ENCODE data around the gene TM4SF1. TPM values are rescaled to one million over a fixed set of nuclear protein-coding genes. Genes with fewer than 3 reads are reported as not detected.

TM4SF1 gene
- polyA plus RNA-seq, 1 donor (not counting 4 experiments of a cell fraction or from before 2014, with no cell fraction given), result 375 TPM

DNA sequence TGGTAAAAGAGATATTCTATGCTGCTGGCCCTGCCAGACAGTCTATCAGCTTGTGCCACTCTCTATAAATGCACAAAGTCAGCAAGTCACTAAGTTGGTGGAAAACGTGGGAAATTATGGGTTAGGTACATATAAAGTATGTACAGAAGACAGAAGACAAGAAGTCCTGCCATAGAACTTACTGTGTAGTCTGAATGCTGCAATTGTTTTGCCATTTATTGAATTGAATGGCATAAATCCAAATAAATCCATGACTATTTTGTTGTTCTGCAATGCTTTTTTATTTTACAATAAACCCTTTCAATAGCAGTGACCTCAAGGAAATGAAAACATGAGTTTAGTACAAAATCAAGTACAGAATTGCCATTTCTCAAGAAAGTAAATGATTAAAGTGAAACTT lies 34.1 kb upstream of the TM4SF1 start:
- Histone ChIP-seq H3K27me3 (ENCODE audit: control insufficient read depth, extremely low read depth, insufficient read depth, low read length) (no peaks in the 10 kb centered on the region), H3K9me1 (ENCODE audit: control insufficient read depth, extremely low read depth, insufficient read depth, low read length) (no peaks in the 10 kb centered on the region), H3K4me3 (ENCODE audit: control insufficient read depth in 2 of 3, extremely low read depth in 1 of 3, insufficient read depth in 2 of 3, low read depth in 1 of 3, low read length in 3 of 3) (no peak overlapping the region), H3K36me3 (ENCODE audit: control insufficient read depth in 2 of 2, extremely low read depth in 1 of 2, insufficient read depth in 2 of 2, low read length in 2 of 2) (no peaks in the 10 kb centered on the region), H2AFZ (ENCODE audit: control insufficient read depth, low read length) (no peak overlapping the region), H3K79me2 (ENCODE audit: control insufficient read depth, insufficient read depth, low read length) (no peaks in the 10 kb centered on the region), H3K9me3 (ENCODE audit: control insufficient read depth, low read depth, low read length) (no peaks in the 10 kb centered on the region), H3K9ac (ENCODE audit: control insufficient read depth, extremely low read depth, insufficient read depth, low read length) (no peak overlapping the region), H4K20me1 (ENCODE audit: control insufficient read depth, extremely low read depth, insufficient read depth, low read length) (no peaks in the 10 kb centered on the region), H3K4me1 (ENCODE audit: control insufficient read depth, extremely low read depth, insufficient read depth, low read length) (no peaks in the 10 kb centered on the region), H3K4me2 (ENCODE audit: control insufficient read depth, extremely low read depth, insufficient read depth, low read depth, low read length) (no peak overlapping the region), H3K27ac (ENCODE audit: control insufficient read depth, insufficient read depth, low read length) (no peak overlapping the region)
- dilution Hi-C loops (cut with MboI; ENCODE audit: extremely low pct_ligation_motif_present, low sequenced_read_pairs), result no loop called here
- no peak for DNase-seq (ENCODE audit: low read depth, low spot score)
- no peak for FAIRE-seq
- TF ChIP-seq, protein P1, sequence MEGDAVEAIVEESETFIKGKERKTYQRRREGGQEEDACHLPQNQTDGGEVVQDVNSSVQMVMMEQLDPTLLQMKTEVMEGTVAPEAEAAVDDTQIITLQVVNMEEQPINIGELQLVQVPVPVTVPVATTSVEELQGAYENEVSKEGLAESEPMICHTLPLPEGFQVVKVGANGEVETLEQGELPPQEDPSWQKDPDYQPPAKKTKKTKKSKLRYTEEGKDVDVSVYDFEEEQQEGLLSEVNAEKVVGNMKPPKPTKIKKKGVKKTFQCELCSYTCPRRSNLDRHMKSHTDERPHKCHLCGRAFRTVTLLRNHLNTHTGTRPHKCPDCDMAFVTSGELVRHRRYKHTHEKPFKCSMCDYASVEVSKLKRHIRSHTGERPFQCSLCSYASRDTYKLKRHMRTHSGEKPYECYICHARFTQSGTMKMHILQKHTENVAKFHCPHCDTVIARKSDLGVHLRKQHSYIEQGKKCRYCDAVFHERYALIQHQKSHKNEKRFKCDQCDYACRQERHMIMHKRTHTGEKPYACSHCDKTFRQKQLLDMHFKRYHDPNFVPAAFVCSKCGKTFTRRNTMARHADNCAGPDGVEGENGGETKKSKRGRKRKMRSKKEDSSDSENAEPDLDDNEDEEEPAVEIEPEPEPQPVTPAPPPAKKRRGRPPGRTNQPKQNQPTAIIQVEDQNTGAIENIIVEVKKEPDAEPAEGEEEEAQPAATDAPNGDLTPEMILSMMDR (optimal IDR thresholded peaks at IDR 0.05 in 1 of 3, IDR thresholded peaks at IDR 0.05 in 1 of 3, conservative IDR thresholded peaks at IDR 0.05 in 1 of 3; ENCODE audit: extremely low read depth in 1 of 3, insufficient read depth in 2 of 3, low read length in 3 of 3), result no peak
- TF ChIP-seq EZH2 (IDR thresholded peaks at IDR 0.05; ENCODE audit: low read length), result no peak

DNA sequence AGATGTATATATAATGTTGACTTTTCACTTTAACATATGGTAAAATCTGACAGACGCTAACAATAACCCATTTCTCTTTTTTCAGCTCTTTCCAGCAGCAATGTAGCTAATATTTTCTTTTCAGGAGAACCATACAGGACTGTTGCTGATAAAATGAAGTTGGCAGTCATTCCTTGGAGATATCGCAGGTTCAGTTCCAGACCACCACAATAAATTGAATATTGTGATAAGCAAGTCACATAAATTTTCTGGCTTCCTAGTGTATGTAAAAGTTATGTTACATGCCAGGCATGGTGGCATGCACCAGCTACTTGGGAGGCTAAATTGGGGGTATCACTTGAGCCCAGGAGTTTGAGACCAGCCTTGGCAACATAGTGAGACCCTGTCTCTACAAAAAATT lies 31.9 kb upstream of the TM4SF1 start:
- Histone ChIP-seq H3K4me1 (ENCODE audit: control insufficient read depth, extremely low read depth, insufficient read depth, low read length) (no peaks in the 10 kb centered on the region), H3K27ac (ENCODE audit: control insufficient read depth, insufficient read depth, low read length) (no peak overlapping the region), H3K79me2 (ENCODE audit: control insufficient read depth, insufficient read depth, low read length) (no peaks in the 10 kb centered on the region), H4K20me1 (ENCODE audit: control insufficient read depth, extremely low read depth, insufficient read depth, low read length) (no peaks in the 10 kb centered on the region), H3K9me3 (ENCODE audit: control insufficient read depth, low read depth, low read length) (no peaks in the 10 kb centered on the region), H3K36me3 (ENCODE audit: control insufficient read depth in 2 of 2, extremely low read depth in 1 of 2, insufficient read depth in 2 of 2, low read length in 2 of 2) (no peaks in the 10 kb centered on the region), H3K4me2 (ENCODE audit: control insufficient read depth, extremely low read depth, insufficient read depth, low read depth, low read length) (no peak overlapping the region), H3K9ac (ENCODE audit: control insufficient read depth, extremely low read depth, insufficient read depth, low read length) (no peak overlapping the region), H3K27me3 (ENCODE audit: control insufficient read depth, extremely low read depth, insufficient read depth, low read length) (no peaks in the 10 kb centered on the region), H3K4me3 (ENCODE audit: control insufficient read depth in 2 of 3, extremely low read depth in 1 of 3, insufficient read depth in 2 of 3, low read depth in 1 of 3, low read length in 3 of 3) (no peak overlapping the region), H2AFZ (ENCODE audit: control insufficient read depth, low read length) (no peak overlapping the region), H3K9me1 (ENCODE audit: control insufficient read depth, extremely low read depth, insufficient read depth, low read length) (no peaks in the 10 kb centered on the region)
- DNase-seq (ENCODE audit: low read depth, low spot score) (no peak), FAIRE-seq (no peak)
- dilution Hi-C loops (cut with MboI; ENCODE audit: extremely low pct_ligation_motif_present, low sequenced_read_pairs), result no loop called here
- TF ChIP-seq EZH2 (IDR thresholded peaks at IDR 0.05; ENCODE audit: low read length), result no peak
- TF ChIP-seq, protein P1 (optimal IDR thresholded peaks at IDR 0.05 in 1 of 3, IDR thresholded peaks at IDR 0.05 in 1 of 3, conservative IDR thresholded peaks at IDR 0.05 in 1 of 3; ENCODE audit: extremely low read depth in 1 of 3, insufficient read depth in 2 of 3, low read length in 3 of 3), result no peak

Measured in keratinocyte (primary cell).